Measurements from ENCODE around the gene HCK.

HCK gene

GRCh38 chr20:32127347-32127746, 75.3 kb downstream of the HCK start:
- no peak for TF ChIP-seq CTCF (IDR thresholded peaks at IDR 0.05)
- DNase-seq (ENCODE audit: low spot score), result peak; percentile 16
- Histone ChIP-seq H3K4me3 (no peak overlapping the region), H3K27ac (no peak overlapping the region)

GRCh38 chr20:32128167-32128566, 76.1 kb downstream of the HCK start:
- Histone ChIP-seq H3K4me3 (no peak overlapping the region), H3K27ac (no peak overlapping the region)
- TF ChIP-seq CTCF (IDR thresholded peaks at IDR 0.05), result no peak
- peak; percentile 7 for DNase-seq (ENCODE audit: low spot score)

- DNase-seq (ENCODE audit: low spot score), result no peak
- TF ChIP-seq CTCF (IDR thresholded peaks at IDR 0.05), result no peak
- H3K4me3 ChIP-seq, result no peak overlapping the region
- H3K27ac ChIP-seq, result no peak overlapping the region
Observed at GRCh38 chr20:32129863-32130262, 77.8 kb downstream of the HCK start.

- H3K27ac ChIP-seq, result no peak overlapping the region
- peak; percentile 2 for DNase-seq (ENCODE audit: low spot score)
- no peak for TF ChIP-seq CTCF (IDR thresholded peaks at IDR 0.05)
- H3K4me3 ChIP-seq, result no peak overlapping the region
Observed at GRCh38 chr20:32130352-32130751, 78.3 kb downstream of the HCK start.

GRCh38 chr20:32130965-32131364, 78.9 kb downstream of the HCK start:
- DNase-seq (ENCODE audit: low spot score), result no peak
- Histone ChIP-seq H3K27ac (no peak overlapping the region), H3K4me3 (no peak overlapping the region)
- no peak for TF ChIP-seq CTCF (IDR thresholded peaks at IDR 0.05)

- no peak for TF ChIP-seq CTCF (IDR thresholded peaks at IDR 0.05)
- H3K4me3 ChIP-seq, result no peak overlapping the region
- no peak for DNase-seq (ENCODE audit: low spot score)
Observed at GRCh38 chr20:32132911-32133549, 81.0 kb downstream of the HCK start.

GRCh38 chr20:32134026-32134425, 82.0 kb downstream of the HCK start:
- no peak for DNase-seq (ENCODE audit: low spot score)
- Histone ChIP-seq H3K27ac (no peak overlapping the region), H3K4me3 (no peak overlapping the region)
- no peak for TF ChIP-seq CTCF (IDR thresholded peaks at IDR 0.05)

More at GRCh38 chr20:32132911-32133549, 81.0 kb downstream of the HCK start:
- H3K27ac ChIP-seq, result no peak overlapping the region

Measured in coronary artery (tissue), 2 donors.